ENCODE results near the gene PRDM7. TPM values are rescaled to one million over a fixed set of nuclear protein-coding genes. Genes with fewer than 3 reads are reported as not detected.

Gene PRDM7
- total and polyA plus RNA-seq, 2 donors from 2014 or later = not detected

DNA sequence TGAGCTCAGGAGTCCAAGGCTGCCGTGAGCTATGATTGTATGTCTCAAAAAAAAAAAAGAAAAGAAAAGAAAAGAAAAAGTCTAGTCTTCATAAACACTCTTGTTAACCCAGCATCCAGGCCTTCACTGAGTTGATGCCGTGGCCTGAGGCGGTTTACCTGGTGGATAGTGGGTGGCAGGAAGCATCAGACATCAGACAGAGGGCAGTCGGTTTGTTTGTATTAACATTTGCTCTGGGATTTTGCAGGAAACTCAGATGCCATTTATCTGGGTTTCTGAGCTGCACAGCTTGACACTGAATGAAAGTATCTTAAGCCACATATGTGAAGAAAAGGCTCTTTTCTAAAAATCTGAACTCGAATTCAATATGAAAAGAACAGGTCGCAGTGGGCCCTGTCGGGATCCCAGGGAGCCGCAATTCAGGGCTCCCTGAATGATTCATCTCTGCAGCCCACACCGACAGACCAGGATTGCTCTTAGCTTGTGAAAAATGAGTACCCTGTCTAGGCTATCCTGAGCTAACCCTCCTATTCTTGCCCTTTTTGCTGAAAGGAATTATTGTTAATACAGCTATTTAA, 56.8 kb downstream of the PRDM7 start:
- H3K9ac ChIP-seq (ENCODE audit: low read length in 3 of 3) = peak overlapping the region in 1 of 3 donors; percentile 67
- intact Hi-C loops (cut with DNase I) = no loop called here
- peak overlapping the region; percentile 53 to 67 for H3K27ac ChIP-seq (ENCODE audit: low read depth in 2 of 2, low read length in 2 of 2)
- H3K27me3 ChIP-seq (ENCODE audit: control insufficient read depth, insufficient read depth, low read length) = no peaks in the 10 kb centered on the region
- H3K4me3 ChIP-seq (ENCODE audit: low read length in 3 of 3) = peak overlapping the region; percentile 0 to 55 (median 38)
- H3K36me3 ChIP-seq (ENCODE audit: control insufficient read depth in 2 of 3, insufficient read depth in 3 of 3, low read length in 3 of 3) = no peaks in the 10 kb centered on the region
- no peaks in the 10 kb centered on the region for H3K9me3 ChIP-seq (ENCODE audit: control insufficient read depth in 2 of 3, insufficient read depth in 1 of 3, low read length in 3 of 3)
- no peak for FAIRE-seq
- TF ChIP-seq CTCF (IDR thresholded peaks at IDR 0.05; ENCODE audit: borderline replicate concordance, extremely low read depth, insufficient read depth) = no peak
- peaks cover 0 to 26% (median 2%) of the 10 kb centered on the region in 3 donors for H3K4me1 ChIP-seq (ENCODE audit: control insufficient read depth in 2 of 3, insufficient read depth in 2 of 3, low read depth in 1 of 3, low read length in 3 of 3)
- DNase-seq = no peak

GRCh38 chr16:90019543-90020259, 57.4 kb downstream of the PRDM7 start:
- intact Hi-C loops (cut with DNase I) = no loop called here

GRCh38 chr16:90018652-90019542, 58.2 kb downstream of the PRDM7 start, which contains the start of gene DBNDD1:
Gene DBNDD1 (minus strand): TSS chr16:90019456. CDS start chr16:90019341, 115 bp downstream.
- TF ChIP-seq CTCF (IDR thresholded peaks at IDR 0.05; ENCODE audit: borderline replicate concordance, extremely low read depth, insufficient read depth) = no peak
- Histone ChIP-seq H3K9ac (ENCODE audit: low read length in 3 of 3) (peak within 1 kb of the TSS in 1 of 3 donors; percentile 67), H3K4me3 (ENCODE audit: low read length in 3 of 3) (peak within 1 kb of the TSS; percentile 0 to 55 (median 52)), H3K4me1 (ENCODE audit: control insufficient read depth in 2 of 3, insufficient read depth in 2 of 3, low read depth in 1 of 3, low read length in 3 of 3) (peaks cover 0 to 26% (median 2%) of the 10 kb centered on the region in 3 donors), H3K36me3 (ENCODE audit: control insufficient read depth in 2 of 3, insufficient read depth in 3 of 3, low read length in 3 of 3) (no peaks in the 10 kb centered on the region), H3K27ac (ENCODE audit: low read depth in 2 of 2, low read length in 2 of 2) (peak within 1 kb of the TSS; percentile 53 to 67), H3K27me3 (ENCODE audit: control insufficient read depth, insufficient read depth, low read length) (no peaks in the 10 kb centered on the region), H3K9me3 (ENCODE audit: control insufficient read depth in 2 of 3, insufficient read depth in 1 of 3, low read length in 3 of 3) (no peaks in the 10 kb centered on the region)
- DNase-seq = peak in 4 of 5 donors; percentile 16 to 82 (median 33)
- intact Hi-C loops (cut with DNase I) = no loop called here
- no peak for FAIRE-seq

More at GRCh38 chr16:90019543-90020259, 57.4 kb downstream of the PRDM7 start:
- Histone ChIP-seq H3K27me3 (ENCODE audit: control insufficient read depth, insufficient read depth, low read length) (no peaks in the 10 kb centered on the region), H3K4me3 (ENCODE audit: low read length in 3 of 3) (peak overlapping the region; percentile 0 to 55 (median 38)), H3K9me3 (ENCODE audit: control insufficient read depth in 2 of 3, insufficient read depth in 1 of 3, low read length in 3 of 3) (no peaks in the 10 kb centered on the region), H3K4me1 (ENCODE audit: control insufficient read depth in 2 of 3, insufficient read depth in 2 of 3, low read depth in 1 of 3, low read length in 3 of 3) (peaks cover 0 to 26% (median 2%) of the 10 kb centered on the region in 3 donors), H3K36me3 (ENCODE audit: control insufficient read depth in 2 of 3, insufficient read depth in 3 of 3, low read length in 3 of 3) (no peaks in the 10 kb centered on the region), H3K27ac (ENCODE audit: low read depth in 2 of 2, low read length in 2 of 2) (peak overlapping the region; percentile 53 to 67), H3K9ac (ENCODE audit: low read length in 3 of 3) (peak overlapping the region in 1 of 3 donors; percentile 67)
- peak in 4 of 5 donors; percentile 56 to 79 (median 71) for DNase-seq
- peak; percentile 33 for TF ChIP-seq CTCF (IDR thresholded peaks at IDR 0.05; ENCODE audit: borderline replicate concordance, extremely low read depth, insufficient read depth)
- no peak for FAIRE-seq
